HEK293T (cell line): ENCODE measurements around the gene IL1R1.

Experiments
- BHLHE40 ChIP-seq: fragments of 450-650 bp; IDR thresholded peaks from 2 replicates; pipeline ENCODE4 v1.6.1; 2016; ENCODE audit warnings: mild to moderate bottlenecking, moderate library complexity, borderline replicate concordance
- CTBP1 ChIP-seq: fragments of 450-650 bp; IDR thresholded peaks from 2 replicates; pipeline ENCODE4 v1.6.1; 2016; ENCODE audit warnings: borderline replicate concordance
- FOXA1 ChIP-seq: fragments of 450-650 bp; IDR thresholded peaks from 2 replicates; pipeline ENCODE4 v1.6.1; 2016; ENCODE audit warnings: mild to moderate bottlenecking
- FOXK2 ChIP-seq: fragments of 450-650 bp; IDR thresholded peaks from 2 replicates; pipeline ENCODE4 v1.6.1; 2016; ENCODE audit warnings: mild to moderate bottlenecking
- FOXM1 ChIP-seq: fragments of 450-650 bp; IDR thresholded peaks from 2 replicates; pipeline ENCODE4 v1.6.1; 2017; ENCODE audit warnings: mild to moderate bottlenecking, borderline replicate concordance
- HDGF ChIP-seq: fragments of 450-650 bp; IDR thresholded peaks from 2 replicates; pipeline ENCODE4 v1.6.1; 2017; ENCODE audit warnings: antibody characterized with exemption, borderline replicate concordance
- L3MBTL2 ChIP-seq: fragments of 450-650 bp; conservative IDR thresholded peaks from 2 replicates; pipeline ENCODE4 v1.6.1; 2016; ENCODE audit warnings: mild to moderate bottlenecking
- SP1 ChIP-seq: fragments of 450-650 bp; IDR thresholded peaks from 2 replicates; pipeline ENCODE4 v1.6.1; 2017
- TARDBP ChIP-seq: fragments of 450-650 bp; IDR thresholded peaks from 2 replicates; pipeline ENCODE4 v1.6.1; 2016

DNA sequence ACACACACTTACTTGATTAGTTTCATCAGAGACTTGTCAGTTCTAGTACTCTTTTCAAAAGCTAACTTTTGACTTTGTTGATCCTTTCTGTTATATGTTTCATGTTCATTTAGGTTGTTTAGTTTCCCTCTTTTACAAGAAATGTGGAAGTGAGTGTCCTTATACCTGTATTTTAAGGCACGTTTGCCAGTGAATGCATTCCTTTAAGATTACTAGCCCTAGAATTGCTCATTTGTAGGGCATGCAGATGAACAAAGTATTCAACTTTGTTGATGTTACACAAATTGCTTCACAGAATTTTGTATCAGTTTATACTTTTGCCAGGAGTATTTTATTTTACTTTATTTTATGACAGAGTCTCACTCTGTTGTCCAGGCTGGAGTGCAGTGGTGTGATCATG is 50.5 kb downstream of the IL1R1 start:
- TF ChIP-seq CTBP1 (no peak), BHLHE40 (no peak), FOXM1 (no peak), SP1 (no peak), TARDBP (no peak), HDGF (no peak), FOXK2 (no peak), FOXA1 (no peak), L3MBTL2 (no peak)
